Head of caudate nucleus (tissue), 42 donors: ENCODE results near the gene DCUN1D5.
"Not testable (repeated sequence)": the region's sequence is repeated elsewhere in the genome, so short reads cannot be mapped to it uniquely, and the experiment has no call there.

Source experiments
- DNase-seq, 42 donors: peaks; one replicate each; pipeline versions ENCODE4 v3.0.0 to v3.0.0-alpha.2; 2020 to 2021; ENCODE audit warnings: mixed read lengths in 7 of 42
- intact Hi-C: fragments of 100-400 bp; cut with DNase I; formaldehyde crosslinking; loops from one replicate; pipeline ENCODE4 v1.15.0; 2022

Gene DCUN1D5

GRCh38 chr11:103067118-103067517 lies 24.8 kb downstream of the DCUN1D5 start:
- intact Hi-C loops: no loop called here
- DNase-seq: no peak

GRCh38 chr11:103061656-103062055 lies 30.3 kb downstream of the DCUN1D5 start:
- intact Hi-C loops: no loop called here
- DNase-seq: no peak

- intact Hi-C loops: no loop called here
- DNase-seq: peak in 6 of 42 donors; percentile 4 to 45 (median 24)
These were observed 36.6 kb downstream of the DCUN1D5 start for GRCh38 chr11:103055221-103055890.

GRCh38 chr11:103053997-103054396 lies 38.0 kb downstream of the DCUN1D5 start:
- DNase-seq: no peak
- intact Hi-C loops: no loop called here

GRCh38 chr11:103051981-103052380 lies 40.0 kb downstream of the DCUN1D5 start:
- no peak for DNase-seq
- intact Hi-C loops: no loop called here

GRCh38 chr11:103051151-103051801 lies 40.7 kb downstream of the DCUN1D5 start:
- intact Hi-C loops: no loop called here
- DNase-seq: no peak

GRCh38 chr11:103050351-103050750 lies 41.6 kb downstream of the DCUN1D5 start:
- intact Hi-C loops: no loop called here
- DNase-seq: no peak

GRCh38 chr11:103047837-103048236 lies 44.1 kb downstream of the DCUN1D5 start:
- intact Hi-C loops: no loop called here
- no peak for DNase-seq

- no peak for DNase-seq
- intact Hi-C loops: no loop called here
These were observed 47.9 kb downstream of the DCUN1D5 start for GRCh38 chr11:103043826-103044678.

- DNase-seq: no peak
- intact Hi-C loops: no loop called here
These were observed 49.8 kb downstream of the DCUN1D5 start for GRCh38 chr11:103042161-103042560.

GRCh38 chr11:103035791-103036434 lies 56.0 kb downstream of the DCUN1D5 start:
- intact Hi-C loops: no loop called here

GRCh38 chr11:103035216-103035615 lies 56.7 kb downstream of the DCUN1D5 start:
- no peak for DNase-seq
- intact Hi-C loops: no loop called here

More at GRCh38 chr11:103035791-103036434, 56.0 kb downstream of the DCUN1D5 start:
- peak in 15 of 42 donors; percentile 2 to 63 (median 28) for DNase-seq

- no peak for DNase-seq
- intact Hi-C loops: no loop called here
These were observed 60.1 kb downstream of the DCUN1D5 start for GRCh38 chr11:103031834-103032233.

GRCh38 chr11:103029401-103029800 lies 62.6 kb downstream of the DCUN1D5 start:
- no peak for DNase-seq
- intact Hi-C loops: no loop called here

- intact Hi-C loops, DNase-seq: not testable (repeated sequence)
These were observed 63.5 kb downstream of the DCUN1D5 start for GRCh38 chr11:103028304-103029020.

- no peak for DNase-seq
- intact Hi-C loops: no loop called here
These were observed 67.9 kb downstream of the DCUN1D5 start for GRCh38 chr11:103024086-103024485.

GRCh38 chr11:103016031-103016430 lies 75.9 kb downstream of the DCUN1D5 start:
- intact Hi-C loops: no loop called here
- DNase-seq: no peak

GRCh38 chr11:103013421-103013820 lies 78.5 kb downstream of the DCUN1D5 start:
- no peak for DNase-seq
- intact Hi-C loops: no loop called here
